ENCODE data around the gene TMSB15C. TPM values are rescaled to one million over a fixed set of nuclear protein-coding genes. Genes with fewer than 3 reads are reported as not detected.

TMSB15C gene
- total RNA-seq, 1 experiment from 2014 or later, result 2.0 TPM

GRCh38 chrX:104041003-104041402 is 35.0 kb downstream of the TMSB15C start:
- peaks cover 5 to 8% of the 10 kb centered on the region in 2 experiments for H3K4me1 Mint-ChIP-seq
- Histone ChIP-seq H3K79me1 (ENCODE audit: insufficient read depth, low read depth, low read length, poor library complexity, severe bottlenecking) (no peaks in the 10 kb centered on the region), H3K27ac (ENCODE audit: insufficient read length, low read depth, low read length) (no peak overlapping the region), H3K9me3 (ENCODE audit: control insufficient read depth, low read depth, low read length) (peaks cover 14% of the 10 kb centered on the region), H4K91ac (ENCODE audit: insufficient read length, low read depth, low read length) (no peak overlapping the region), H3K18ac (ENCODE audit: insufficient read length, low read depth, low read length) (no peak overlapping the region), H2BK120ac (ENCODE audit: low read depth, low read length, poor library complexity, severe bottlenecking) (no peak overlapping the region), H2BK5ac (ENCODE audit: insufficient read length, low read length) (no peak overlapping the region), H2BK12ac (ENCODE audit: insufficient read length, low read depth, low read length) (no peak overlapping the region), H4K20me1 (ENCODE audit: control insufficient read depth, insufficient read depth, insufficient read length) (no peaks in the 10 kb centered on the region), H2AK5ac (ENCODE audit: insufficient read length, low read length) (no peak overlapping the region), H3T11ph (ENCODE audit: low read length) (no peak overlapping the region), H3K79me2 (ENCODE audit: insufficient read depth, low read length) (no peaks in the 10 kb centered on the region), H3K23me2 (ENCODE audit: insufficient read length, low read depth, low read length, poor library complexity, severe bottlenecking) (no peaks in the 10 kb centered on the region), H3K14ac (ENCODE audit: insufficient read depth, low read length) (no peak overlapping the region), H2AFZ (ENCODE audit: low read length) (no peak overlapping the region), H3K56ac (ENCODE audit: insufficient read length, low read depth, low read length) (no peak overlapping the region), H3K4me1 (ENCODE audit: insufficient read depth, low read length) (no peaks in the 10 kb centered on the region; the same call in 1 of the 2 replicates), H2BK20ac (ENCODE audit: low read depth, low read length, poor library complexity, severe bottlenecking) (no peak overlapping the region), H4K5ac (ENCODE audit: insufficient read length, low read depth, low read length) (no peak overlapping the region), H4K8ac (replicated peaks; ENCODE audit: insufficient read length, low read depth, low read length) (no peak overlapping the region), H3K27me3 (ENCODE audit: insufficient read depth, low read length) (no peaks in the 10 kb centered on the region), H2BK15ac (ENCODE audit: low read depth, low read length) (no peak overlapping the region), H3K9ac (ENCODE audit: extremely low read depth, insufficient read length, low read length) (no peak overlapping the region), H3K4ac (ENCODE audit: low read depth, low read length) (no peak overlapping the region), H3K4me2 (ENCODE audit: insufficient read depth, insufficient read length, low read length) (no peak overlapping the region), H3K23ac (ENCODE audit: insufficient read length, low read depth, low read length) (no peak overlapping the region)
- no peaks in the 10 kb centered on the region; a peak in 1 of 7 replicates for H3K36me3 Mint-ChIP-seq (ENCODE audit: insufficient read depth in 1 of 3, low read depth in 3 of 3)
- H3K27me3 Mint-ChIP-seq (ENCODE audit: low read depth), result peaks cover 10% of the 10 kb centered on the region
- DNase-seq, result no peak
- no peak overlapping the region for H3K27ac Mint-ChIP-seq
- H3K9me3 Mint-ChIP-seq, result peaks cover 1 to 74% of the 10 kb centered on the region in 2 experiments; a peak in 2 of 5 replicates
- H3K4me3 Mint-ChIP-seq, result no peak overlapping the region
- no CpG with 5 or more reads among the region's 4 CpGs for WGBS (ENCODE audit: extremely low coverage, insufficient read length, low lambda C conversion rate)
- no peak for TF ChIP-seq CTCF (conservative IDR thresholded peaks at IDR 0.05)

Data from H9 (cell line).